NT2/D1 (cell line): ENCODE results near the gene TPP1.

Source experiments
- DNase-seq: peaks from one replicate; pipeline ENCODE4 v3.0.0-alpha.2; 2011; ENCODE audit warnings: low read depth, low spot score
- H3K27me3 ChIP-seq: 2 replicates; pipeline ENCODE4 v1.6.0; 2011; ENCODE audit warnings: mild to moderate bottlenecking; ENCODE audit not compliant: insufficient read length, insufficient read depth
- H3K36me3 ChIP-seq: 2 replicates; pipeline ENCODE4 v1.6.1; 2011; ENCODE audit warnings: mild to moderate bottlenecking, low read length, mixed read lengths; ENCODE audit not compliant: insufficient read depth, insufficient read length
- H3K4me1 ChIP-seq: 2 replicates; pipeline ENCODE4 v1.5.1; 2011; ENCODE audit not compliant: insufficient read depth, insufficient read length
- H3K4me3 ChIP-seq: 2 replicates; pipeline ENCODE4 v1.5.1; 2011; ENCODE audit warnings: low read depth; ENCODE audit not compliant: insufficient read length
- H3K9ac ChIP-seq: 2 replicates; pipeline ENCODE4 v1.6.0; 2011; ENCODE audit warnings: low read depth; ENCODE audit not compliant: insufficient read length
- H3K9me3 ChIP-seq: 2 replicates; pipeline ENCODE4 v1.5.1; 2011; ENCODE audit warnings: mild to moderate bottlenecking, low read length; ENCODE audit not compliant: insufficient read depth
- SUZ12 ChIP-seq: IDR thresholded peaks from 2 replicates; pipeline ENCODE4 v1.6.1; 2011; ENCODE audit not compliant: insufficient read length, insufficient read depth; ENCODE audit errors: extremely low read depth
- YY1 ChIP-seq: IDR thresholded peaks from 2 replicates; pipeline ENCODE4 v1.6.1; 2011; ENCODE audit not compliant: insufficient read length, insufficient read depth
- ZNF274 ChIP-seq: IDR thresholded peaks from 2 replicates; pipeline ENCODE4 v1.6.1; 2011; ENCODE audit warnings: mild to moderate bottlenecking, low read depth, low read length

TPP1 gene

DNA sequence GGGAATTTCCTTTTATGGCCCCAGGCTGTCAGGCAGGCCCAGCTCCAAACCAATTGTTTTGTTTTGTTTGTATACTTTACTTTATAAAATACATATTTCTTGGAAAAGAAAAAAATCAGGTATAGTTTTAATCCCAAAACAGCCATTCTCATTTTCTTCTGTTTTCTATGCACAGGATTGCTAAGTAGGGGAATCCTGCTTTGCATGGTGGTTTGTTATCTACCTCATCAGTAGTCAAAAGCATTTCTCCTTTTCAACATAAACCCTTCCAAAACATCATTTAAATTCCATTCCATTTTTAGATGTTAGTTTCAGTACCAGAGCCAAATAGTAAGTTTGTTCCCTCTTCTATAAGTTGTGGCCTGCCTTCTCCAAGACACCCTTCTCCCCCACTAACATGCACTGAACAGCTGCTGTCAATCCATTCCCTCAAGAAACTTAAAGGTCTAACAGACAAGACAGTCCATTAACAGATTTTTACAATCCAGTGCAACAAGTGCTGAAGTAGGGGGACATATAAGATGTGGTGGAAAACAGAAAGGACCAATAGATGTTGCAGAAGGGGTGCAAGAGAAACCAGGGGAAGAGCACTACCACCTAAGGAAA is 11.9 kb downstream of the TPP1 start:
- no peak for DNase-seq
- H3K4me3 ChIP-seq, result no peak overlapping the region
- TF ChIP-seq ZNF274 (no peak), SUZ12 (no peak), YY1 (no peak)
- peaks cover 15% of the 10 kb centered on the region for H3K4me1 ChIP-seq
- peaks cover 63% of the 10 kb centered on the region for H3K36me3 ChIP-seq
- H3K27me3 ChIP-seq, result no peaks in the 10 kb centered on the region
- no peak overlapping the region for H3K9ac ChIP-seq
- H3K9me3 ChIP-seq, result no peaks in the 10 kb centered on the region

DNA sequence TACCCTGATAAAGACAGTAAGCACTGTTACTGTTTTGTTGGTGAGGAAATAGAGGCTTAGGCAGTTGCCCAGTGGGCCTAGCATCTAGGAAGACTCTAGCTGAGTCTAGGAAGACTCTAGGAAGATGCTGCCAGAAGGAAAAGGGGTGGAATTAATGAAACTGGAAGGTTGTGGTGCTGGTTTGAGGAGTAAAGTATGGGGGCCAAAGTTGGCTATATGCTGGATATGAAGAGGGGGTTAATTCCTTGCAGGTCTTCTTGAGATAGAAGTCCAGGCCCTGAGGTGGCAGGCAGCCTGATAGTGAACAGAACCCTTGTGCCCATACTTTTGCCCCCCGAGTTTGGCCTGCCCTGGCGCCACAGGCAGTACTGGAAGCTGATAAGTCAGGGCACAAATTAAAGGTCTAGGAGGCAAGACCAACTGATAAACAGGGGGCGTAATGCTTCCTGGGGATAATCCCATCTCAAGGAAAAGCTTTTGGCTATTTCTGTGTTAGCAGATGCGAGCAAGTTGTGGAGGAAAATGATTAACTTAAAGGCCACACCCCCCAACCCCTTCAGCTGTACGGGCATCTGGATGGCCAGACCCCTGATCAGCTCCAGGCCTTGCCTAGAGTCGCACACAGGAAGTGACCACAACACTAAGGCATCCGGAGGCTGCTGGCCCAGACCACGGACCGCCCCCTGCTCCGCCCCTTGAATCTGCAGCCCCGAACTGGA is 12.6 kb downstream of the TPP1 start:
- no peak overlapping the region for H3K4me3 ChIP-seq
- DNase-seq, result peak; percentile 93
- H3K9me3 ChIP-seq, result no peaks in the 10 kb centered on the region
- H3K4me1 ChIP-seq, result peaks cover 15% of the 10 kb centered on the region
- TF ChIP-seq YY1, result no peak
- no peak for TF ChIP-seq ZNF274
- TF ChIP-seq SUZ12, result no peak
- peak overlapping the region; percentile 66 for H3K9ac ChIP-seq
- H3K27me3 ChIP-seq, result no peaks in the 10 kb centered on the region
- peaks cover 69% of the 10 kb centered on the region for H3K36me3 ChIP-seq

DNA sequence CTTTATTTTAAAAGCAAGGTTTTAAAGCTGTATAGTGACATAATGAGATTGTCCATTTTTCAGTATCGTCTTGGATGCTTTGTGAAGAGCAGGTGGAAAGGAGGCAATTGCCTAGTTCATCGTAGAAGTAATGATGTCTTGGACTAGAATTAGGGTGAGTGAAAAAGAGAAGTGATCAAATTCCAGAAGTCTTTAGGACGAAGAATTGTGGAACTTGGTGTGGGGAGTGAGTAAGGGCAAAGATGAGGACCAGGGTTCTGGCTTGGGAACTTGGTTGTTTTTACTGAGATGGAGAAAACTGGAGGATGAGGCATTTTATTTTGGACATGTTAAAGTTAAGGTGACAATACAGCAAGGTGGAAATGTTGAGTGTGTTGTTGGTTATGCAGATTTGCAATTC is 14.4 kb downstream of the TPP1 start:
- peaks cover 69% of the 10 kb centered on the region for H3K36me3 ChIP-seq
- no peaks in the 10 kb centered on the region for H3K27me3 ChIP-seq
- H3K4me1 ChIP-seq, result peaks cover 4% of the 10 kb centered on the region
- peak overlapping the region; percentile 91 for H3K9ac ChIP-seq
- no peaks in the 10 kb centered on the region for H3K9me3 ChIP-seq
- peak overlapping the region; percentile 84 for H3K4me3 ChIP-seq
- no peak for DNase-seq
- no peak for TF ChIP-seq ZNF274
- no peak for TF ChIP-seq SUZ12
- TF ChIP-seq YY1, result no peak

DNA sequence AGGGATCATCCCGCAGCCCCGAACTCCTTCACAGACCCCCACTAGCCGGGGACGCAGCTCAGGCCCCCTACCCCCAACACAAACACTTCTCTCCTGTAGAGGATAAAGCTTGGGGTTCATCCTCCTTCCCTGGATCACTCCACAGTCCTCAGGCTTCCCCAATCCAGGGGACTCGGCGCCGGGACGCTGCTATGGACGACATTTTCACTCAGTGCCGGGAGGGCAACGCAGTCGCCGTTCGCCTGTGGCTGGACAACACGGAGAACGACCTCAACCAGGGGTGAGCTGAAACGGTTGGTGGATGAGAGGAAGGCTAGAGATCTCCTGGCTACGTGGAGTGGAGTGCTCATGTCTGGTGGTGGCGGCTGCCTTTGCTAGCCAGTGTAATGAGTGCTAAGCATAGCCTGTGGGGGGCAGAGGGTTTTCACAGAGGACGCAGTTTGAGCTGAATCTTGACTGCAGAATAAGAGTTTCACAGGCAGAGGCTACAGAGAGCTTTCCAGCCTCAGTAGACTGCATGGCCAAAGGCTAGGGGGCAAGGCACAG is 15.1 kb downstream of the TPP1 start:
- Histone ChIP-seq H3K9ac (peak overlapping the region; percentile 91), H3K27me3 (no peaks in the 10 kb centered on the region), H3K4me1 (peaks cover 4% of the 10 kb centered on the region), H3K4me3 (peak overlapping the region; percentile 84), H3K36me3 (peaks cover 69% of the 10 kb centered on the region), H3K9me3 (no peaks in the 10 kb centered on the region)
- no peak for DNase-seq
- TF ChIP-seq ZNF274 (no peak), YY1 (no peak), SUZ12 (no peak)

DNA sequence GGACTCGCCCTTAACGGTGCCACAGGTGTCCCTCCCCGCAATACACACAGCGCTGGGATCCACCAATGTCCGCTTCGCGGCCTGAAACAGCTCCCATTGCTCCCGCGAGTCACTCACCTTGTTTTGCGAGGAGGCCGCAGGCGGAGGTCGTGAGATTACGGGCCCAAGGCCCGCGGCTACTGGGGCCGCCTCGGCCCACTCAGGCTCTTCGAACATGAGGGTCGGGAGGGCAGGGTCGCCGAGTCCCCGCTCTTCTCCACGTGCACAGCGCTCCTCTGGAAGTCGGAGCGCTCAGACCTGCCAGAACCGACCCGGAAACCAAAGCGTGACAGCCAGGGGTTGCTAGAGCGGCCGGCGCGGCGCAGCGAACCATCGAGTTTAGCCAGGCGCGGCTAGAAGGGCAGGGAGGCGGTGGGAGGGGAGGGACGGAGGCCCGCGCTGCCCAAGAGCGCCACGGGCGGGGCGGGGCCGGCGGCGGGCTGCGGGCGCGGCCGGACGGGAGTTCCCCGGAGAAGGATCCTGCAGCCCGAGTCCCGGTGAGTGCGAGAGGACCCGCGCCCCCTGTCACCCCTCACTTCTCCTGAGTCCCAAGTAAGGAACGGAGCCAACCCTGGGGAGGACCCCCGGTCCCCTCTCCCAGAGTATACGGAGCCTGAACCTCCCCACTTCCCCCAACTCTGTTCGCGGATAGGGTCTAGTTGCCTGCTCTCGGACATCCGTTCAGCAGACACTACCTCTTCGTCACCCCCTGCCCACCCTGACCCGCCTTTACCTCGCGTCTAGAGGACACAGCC is 15.7 kb downstream of the TPP1 start, which contains the start of the genes ILK and RRP8:
Gene ILK, plus strand, starts transcription at position 488 of the 794 bp plus-strand sequence. CDS start 498 bp downstream, outside the sequence.
Gene RRP8, minus strand, starts transcription at position 330 of the 794 bp plus-strand sequence. Its CDS starts 114 bp downstream, at position 216.
- Histone ChIP-seq H3K36me3 (peaks cover 69% of the 10 kb centered on the region), H3K27me3 (no peaks in the 10 kb centered on the region), H3K4me1 (peaks cover 4% of the 10 kb centered on the region), H3K9ac (peak within 1 kb of the TSS; percentile 91), H3K9me3 (no peaks in the 10 kb centered on the region), H3K4me3 (peak within 1 kb of the TSS; percentile 84)
- TF ChIP-seq YY1, result peak; percentile 11
- TF ChIP-seq SUZ12, result no peak
- peak; percentile 82 for DNase-seq

DNA sequence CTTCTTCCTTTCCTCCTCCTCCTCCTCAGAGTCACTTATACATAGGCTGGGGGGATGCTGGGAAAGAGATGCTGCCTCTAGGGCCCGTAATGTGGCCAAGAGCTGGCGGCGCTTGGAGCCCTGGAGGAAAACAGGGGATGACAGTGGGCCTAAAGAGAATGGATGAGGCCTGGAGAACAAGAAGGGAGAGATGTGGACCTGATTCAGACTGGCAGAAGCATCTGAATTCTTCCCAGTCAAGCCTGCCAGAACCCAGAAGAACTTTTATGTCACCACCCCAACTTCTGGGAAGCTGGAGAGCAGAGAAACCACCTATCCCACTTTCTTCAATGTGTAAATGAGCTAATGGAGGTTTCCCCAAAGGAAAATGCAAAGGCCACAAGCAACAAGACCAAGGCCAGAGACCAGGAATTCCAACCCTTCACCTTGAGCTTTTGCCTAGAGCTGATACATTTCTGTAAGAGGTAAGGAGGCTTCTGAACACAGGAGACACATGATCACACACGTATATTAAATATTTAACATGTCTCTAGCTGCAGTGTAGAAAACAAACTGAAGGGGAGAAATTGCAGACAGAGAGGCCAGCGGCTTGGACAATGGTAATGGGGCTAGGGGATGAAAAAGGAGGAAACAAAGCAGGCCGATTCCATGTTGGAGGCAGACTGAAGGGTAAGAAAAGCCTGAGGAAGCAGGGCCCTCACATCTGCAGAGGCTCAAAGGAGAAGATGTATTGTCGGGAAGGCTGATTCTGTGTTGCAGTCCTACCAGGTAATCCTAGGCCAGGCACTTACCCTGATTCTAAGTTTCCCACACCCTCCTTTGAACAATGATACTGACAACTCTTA is 16.9 kb downstream of the TPP1 start:
- Histone ChIP-seq H3K9me3 (no peaks in the 10 kb centered on the region), H3K27me3 (no peaks in the 10 kb centered on the region), H3K4me3 (peak overlapping the region; percentile 84), H3K36me3 (peaks cover 65% of the 10 kb centered on the region), H3K9ac (peak overlapping the region; percentile 91), H3K4me1 (peaks cover 4% of the 10 kb centered on the region)
- no peak for DNase-seq
- TF ChIP-seq YY1, result no peak
- no peak for TF ChIP-seq ZNF274
- TF ChIP-seq SUZ12, result no peak

DNA sequence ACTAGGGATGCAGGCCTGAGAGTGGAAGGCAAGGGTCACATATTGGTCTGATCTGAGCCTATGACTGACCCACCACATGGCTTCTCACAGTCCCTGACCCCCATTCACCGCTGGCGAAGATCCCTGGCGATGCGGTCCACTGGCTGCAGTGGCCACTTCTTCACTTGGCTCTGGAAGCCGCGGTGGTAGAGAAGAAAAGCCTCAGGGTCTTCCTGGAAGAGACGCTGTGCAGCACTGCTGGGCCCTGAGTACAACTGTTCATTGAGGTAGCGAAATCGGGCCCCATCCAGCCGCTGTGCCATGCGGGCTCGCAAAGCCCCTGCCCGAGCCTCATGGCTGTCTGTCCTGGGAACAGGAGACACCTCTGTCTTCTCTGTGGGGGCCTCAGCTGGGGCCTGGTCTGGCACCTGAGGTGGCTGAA is 18.2 kb downstream of the TPP1 start:
- Histone ChIP-seq H3K27me3 (no peaks in the 10 kb centered on the region), H3K36me3 (peaks cover 71% of the 10 kb centered on the region), H3K4me3 (no peak overlapping the region), H3K4me1 (no peaks in the 10 kb centered on the region), H3K9me3 (no peaks in the 10 kb centered on the region), H3K9ac (no peak overlapping the region)
- TF ChIP-seq SUZ12 (no peak), YY1 (no peak), ZNF274 (no peak)
- no peak for DNase-seq
